Breast epithelium (tissue), 4 donors: ENCODE data around the gene PLEKHH1. TPM values are rescaled to one million over a fixed set of nuclear protein-coding genes. Genes with fewer than 3 reads are reported as not detected.
A peak's percentile ranks its signal among the peaks of the same experiment; 100 is the strongest.

Experiments used
- DNase-seq, 2 donors: peaks; one replicate each; pipeline ENCODE4 v3.0.0-alpha.2; 2019; ENCODE audit warnings: low spot score in 2 of 2
- H3K27ac ChIP-seq, 2 donors: fragments of 200-600 bp; sonication (generic) in 1 of 2; one replicate each; pipeline ENCODE4 v1.5.1; 2016 to 2019; ENCODE audit warnings: mild to moderate bottlenecking in 1 of 2
- H3K27me3 ChIP-seq, 2 donors: fragments of 200-600 bp; sonication (generic) in 1 of 2; one replicate each; pipeline versions ENCODE4 v1.5.1 to v1.6.0; 2017 to 2019; ENCODE audit warnings: control low read depth in 1 of 2, mild to moderate bottlenecking in 1 of 2
- H3K36me3 ChIP-seq: fragments of 200-600 bp; one replicate; pipeline ENCODE4 v1.5.1; 2019
- H3K4me1 ChIP-seq, 2 donors: fragments of 200-600 bp; sonication (generic); one replicate each; pipeline ENCODE4 v1.5.1; 2016 to 2019; ENCODE audit warnings: control low read depth in 1 of 2
- H3K4me3 ChIP-seq, 3 donors: fragments of 200-600 bp; sonication (generic); 1 replicate in 2 of 3; 2 replicates in 1 of 3; pipeline ENCODE4 v1.5.1; 2016 to 2019; ENCODE audit warnings: mild to moderate bottlenecking in 3 of 3, moderate library complexity in 2 of 3
- H3K9me3 ChIP-seq, 2 donors: fragments of 200-600 bp; sonication (generic) in 1 of 2; one replicate each; pipeline ENCODE4 v1.5.1; 2016 to 2019; ENCODE audit warnings: control low read depth in 1 of 2
- CTCF ChIP-seq, 3 donors: fragments of 450-650 bp; IDR thresholded peaks; one replicate each; pipeline ENCODE4 v1.5.1; 2016 to 2017; ENCODE audit warnings: antibody characterized with exemption in 3 of 3, mild to moderate bottlenecking in 3 of 3, moderate library complexity in 3 of 3
- POLR2A ChIP-seq: fragments of 450-650 bp; IDR thresholded peaks from one replicate; pipeline ENCODE4 v1.6.1; 2016; ENCODE audit warnings: antibody characterized with exemption, mild to moderate bottlenecking, moderate library complexity
- POLR2AphosphoS5 ChIP-seq, 3 donors: sonication (generic); formaldehyde crosslinking; IDR thresholded peaks; one replicate each; pipeline ENCODE4 v1.6.1; 2017; ENCODE audit warnings: antibody characterized with exemption in 3 of 3
- intact Hi-C: fragments of 100-400 bp; cut with DNase I; formaldehyde crosslinking; loops from one replicate; pipeline ENCODE4 v1.15.1; 2023; ENCODE audit warnings: low total_unique reads
- total RNA-seq, 3 donors: library from RNA; depleted of rRNA; stranded (reverse); fragments of >200 nt; gene quantifications; one replicate each; pipeline ENCODE4 v1.1.0, GENCODE V29; 2016

PLEKHH1 gene
- total RNA-seq, 3 donors from 2014 or later: 2.9 to 18.9 (median 14.7) TPM

DNA sequence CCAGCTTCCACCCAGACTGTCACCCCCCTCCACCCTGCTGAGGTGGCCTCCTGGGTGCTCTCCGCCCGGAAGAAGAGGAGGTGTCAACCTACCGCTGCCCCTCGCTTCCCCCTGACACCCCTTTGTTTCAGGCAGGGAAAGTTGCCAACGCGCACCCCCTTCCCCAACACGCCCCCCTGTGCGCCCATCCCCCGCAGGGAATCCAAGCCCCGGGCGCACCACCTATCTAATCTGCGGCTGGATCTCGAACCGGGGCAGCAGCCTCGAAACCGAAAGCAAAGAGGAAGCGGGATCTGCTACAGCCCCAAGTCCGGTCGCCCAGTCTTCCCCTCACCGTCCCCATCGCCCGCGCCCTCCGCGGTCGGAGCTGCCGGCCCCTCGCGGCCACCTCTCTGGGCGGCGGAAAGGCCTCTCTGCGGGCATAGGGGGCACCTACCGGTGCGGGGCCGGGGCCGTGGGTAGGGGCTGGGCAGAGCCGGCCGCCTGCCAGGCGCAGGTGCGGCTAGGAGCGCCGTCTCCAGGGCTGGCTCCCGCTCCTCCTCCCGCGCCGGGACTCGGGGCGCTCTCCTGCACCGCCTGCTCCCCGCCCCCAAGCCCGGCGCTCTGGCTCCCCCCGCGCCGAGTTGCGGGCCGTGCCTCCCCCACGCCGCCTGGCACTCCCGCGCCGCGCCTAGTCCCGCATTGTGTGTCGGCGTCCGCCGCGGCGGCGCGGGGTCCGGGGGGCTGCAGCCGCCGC, 18.3 kb upstream of the PLEKHH1 start:
- intact Hi-C loops: no loop called here
- Histone ChIP-seq H3K27me3 (no peaks in the 10 kb centered on the region), H3K27ac (peak overlapping the region; percentile 79 to 90), H3K4me1 (peaks cover 0 to 5% of the 10 kb centered on the region in 2 donors), H3K4me3 (peak overlapping the region; percentile 90 to 98 (median 95)), H3K9me3 (no peaks in the 10 kb centered on the region), H3K36me3 (no peaks in the 10 kb centered on the region)
- DNase-seq: no peak
- TF ChIP-seq POLR2AphosphoS5 (IDR thresholded peaks at IDR 0.05) (no peak), POLR2A (no peak)

GRCh38 chr14:67515386-67516079, 17.6 kb upstream of the PLEKHH1 start:
- intact Hi-C loops: no loop called here
- Histone ChIP-seq H3K36me3 (no peaks in the 10 kb centered on the region), H3K9me3 (no peaks in the 10 kb centered on the region), H3K27me3 (no peaks in the 10 kb centered on the region), H3K4me3 (peak overlapping the region; percentile 90 to 98 (median 95)), H3K27ac (peak overlapping the region; percentile 79 to 90), H3K4me1 (peaks cover 0 to 5% of the 10 kb centered on the region in 2 donors)
- DNase-seq: no peak
- TF ChIP-seq POLR2A (no peak), CTCF (IDR thresholded peaks at IDR 0.05) (no peak), POLR2AphosphoS5 (IDR thresholded peaks at IDR 0.05) (no peak)

- H3K4me1 ChIP-seq: peaks cover 0 to 5% of the 10 kb centered on the region in 2 donors
- H3K36me3 ChIP-seq: no peaks in the 10 kb centered on the region
- no peak for DNase-seq
- TF ChIP-seq POLR2AphosphoS5 (IDR thresholded peaks at IDR 0.05) (no peak), CTCF (IDR thresholded peaks at IDR 0.05) (no peak), POLR2A (no peak)
- no peaks in the 10 kb centered on the region for H3K27me3 ChIP-seq
- H3K4me3 ChIP-seq: no peak overlapping the region
- no peak overlapping the region for H3K27ac ChIP-seq
- intact Hi-C loops: no loop called here
- H3K9me3 ChIP-seq: no peaks in the 10 kb centered on the region
These were observed 16.4 kb upstream of the PLEKHH1 start for GRCh38 chr14:67516676-67517075.

- Histone ChIP-seq H3K27me3 (no peaks in the 10 kb centered on the region), H3K4me1 (peaks cover 0 to 5% of the 10 kb centered on the region in 2 donors), H3K27ac (no peak overlapping the region), H3K9me3 (no peaks in the 10 kb centered on the region), H3K4me3 (no peak overlapping the region), H3K36me3 (no peaks in the 10 kb centered on the region)
- TF ChIP-seq CTCF (IDR thresholded peaks at IDR 0.05) (no peak), POLR2A (no peak), POLR2AphosphoS5 (IDR thresholded peaks at IDR 0.05) (no peak)
- no peak for DNase-seq
- intact Hi-C loops: no loop called here
These were observed 16.0 kb upstream of the PLEKHH1 start for GRCh38 chr14:67517083-67517482.

- H3K36me3 ChIP-seq: no peaks in the 10 kb centered on the region
- no peaks in the 10 kb centered on the region for H3K9me3 ChIP-seq
- H3K27me3 ChIP-seq: no peaks in the 10 kb centered on the region
- H3K4me1 ChIP-seq: peaks cover 0 to under 1% of the 10 kb centered on the region in 2 donors
- no peak overlapping the region for H3K4me3 ChIP-seq
- intact Hi-C loops: no loop called here
- no peak for DNase-seq
- TF ChIP-seq POLR2AphosphoS5 (IDR thresholded peaks at IDR 0.05): no peak
- no peak for TF ChIP-seq CTCF (IDR thresholded peaks at IDR 0.05)
- TF ChIP-seq POLR2A: no peak
- H3K27ac ChIP-seq: no peak overlapping the region
These were observed 13.7 kb upstream of the PLEKHH1 start for GRCh38 chr14:67519406-67519805.
